A549 treated with Hydrocortisone at 1 μM for 4 hours (cell line): Measurements from ENCODE around the gene CCDC177. TPM values are rescaled to one million over a fixed set of nuclear protein-coding genes. Genes with fewer than 3 reads are reported as not detected.

Experiments
- total RNA-seq: library from RNA; stranded (reverse); fragments of 200-300 nt; extraction: Qiagen RNA extraction; gene quantifications from 5 replicates; pipeline ENCODE4 v1.2.3, GENCODE V29; 2022

The CCDC177 gene
- 0.02 to 0.06 TPM (median 0.04 TPM) in 4 of 5 replicates, not detected in the other for total RNA-seq

GRCh38 chr14:69574263-69574953 is at the start of gene CCDC177:
CCDC177 (minus strand) TSS chr14:69574871; CDS start chr14:69573622, 1,249 bp downstream.

GRCh38 chr14:69611172-69612013 is 36.7 kb upstream of the CCDC177 start, which contains the start of gene SUSD6:
SUSD6 (plus strand) TSS chr14:69611596; CDS start chr14:69658593, 46,997 bp downstream.

Other genes with a start within 250 kb of the CCDC177 start
- 303 to 347 TPM (median 338 TPM) in 5 replicates for gene ERH, start 176.6 kb downstream of the CCDC177 start, total RNA-seq
- 35.6 to 50.2 TPM (median 40.4 TPM) in 5 replicates for gene SLC39A9, start 176.2 kb downstream of the CCDC177 start, total RNA-seq
- 0.02 to 0.07 TPM (median 0.03 TPM) in 5 replicates for gene PLEKHD1, start 90.1 kb downstream of the CCDC177 start, total RNA-seq
- 6.4 to 8.4 TPM (median 6.9 TPM) in 5 replicates for gene SUSD6, start 36.7 kb upstream of the CCDC177 start, total RNA-seq
- 204 to 332 TPM (median 242 TPM) in 5 replicates for gene SRSF5, start 192.3 kb upstream of the CCDC177 start, total RNA-seq
- not detected in 5 replicates for gene SLC10A1, start 222.4 kb upstream of the CCDC177 start, total RNA-seq